ENCODE data around the gene LANCL2.

GRCh38 chr7:55375237-55375636, 10.1 kb downstream of the LANCL2 start:
- no peak for TF ChIP-seq BHLHE40 (IDR thresholded peaks at IDR 0.05; ENCODE audit: low read depth, low read length)
- TF ChIP-seq POLR2A (IDR thresholded peaks at IDR 0.05; ENCODE audit: low read depth, low read length) = no peak
- TF ChIP-seq, protein P1, sequence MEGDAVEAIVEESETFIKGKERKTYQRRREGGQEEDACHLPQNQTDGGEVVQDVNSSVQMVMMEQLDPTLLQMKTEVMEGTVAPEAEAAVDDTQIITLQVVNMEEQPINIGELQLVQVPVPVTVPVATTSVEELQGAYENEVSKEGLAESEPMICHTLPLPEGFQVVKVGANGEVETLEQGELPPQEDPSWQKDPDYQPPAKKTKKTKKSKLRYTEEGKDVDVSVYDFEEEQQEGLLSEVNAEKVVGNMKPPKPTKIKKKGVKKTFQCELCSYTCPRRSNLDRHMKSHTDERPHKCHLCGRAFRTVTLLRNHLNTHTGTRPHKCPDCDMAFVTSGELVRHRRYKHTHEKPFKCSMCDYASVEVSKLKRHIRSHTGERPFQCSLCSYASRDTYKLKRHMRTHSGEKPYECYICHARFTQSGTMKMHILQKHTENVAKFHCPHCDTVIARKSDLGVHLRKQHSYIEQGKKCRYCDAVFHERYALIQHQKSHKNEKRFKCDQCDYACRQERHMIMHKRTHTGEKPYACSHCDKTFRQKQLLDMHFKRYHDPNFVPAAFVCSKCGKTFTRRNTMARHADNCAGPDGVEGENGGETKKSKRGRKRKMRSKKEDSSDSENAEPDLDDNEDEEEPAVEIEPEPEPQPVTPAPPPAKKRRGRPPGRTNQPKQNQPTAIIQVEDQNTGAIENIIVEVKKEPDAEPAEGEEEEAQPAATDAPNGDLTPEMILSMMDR (conservative IDR thresholded peaks at IDR 0.05; ENCODE audit: low read depth, low read length) = no peak
- no peak for TF ChIP-seq RCOR1 (IDR thresholded peaks at IDR 0.05; ENCODE audit: insufficient replicate concordance, low read length)
- TF ChIP-seq, protein P2, sequence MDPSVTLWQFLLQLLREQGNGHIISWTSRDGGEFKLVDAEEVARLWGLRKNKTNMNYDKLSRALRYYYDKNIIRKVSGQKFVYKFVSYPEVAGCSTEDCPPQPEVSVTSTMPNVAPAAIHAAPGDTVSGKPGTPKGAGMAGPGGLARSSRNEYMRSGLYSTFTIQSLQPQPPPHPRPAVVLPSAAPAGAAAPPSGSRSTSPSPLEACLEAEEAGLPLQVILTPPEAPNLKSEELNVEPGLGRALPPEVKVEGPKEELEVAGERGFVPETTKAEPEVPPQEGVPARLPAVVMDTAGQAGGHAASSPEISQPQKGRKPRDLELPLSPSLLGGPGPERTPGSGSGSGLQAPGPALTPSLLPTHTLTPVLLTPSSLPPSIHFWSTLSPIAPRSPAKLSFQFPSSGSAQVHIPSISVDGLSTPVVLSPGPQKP (IDR thresholded peaks at IDR 0.05; ENCODE audit: borderline replicate concordance, low read depth, low read length) = no peak
- no peak for TF ChIP-seq FOS (IDR thresholded peaks at IDR 0.05; ENCODE audit: low read depth, low read length)
- TF ChIP-seq RFX5 (IDR thresholded peaks at IDR 0.05; ENCODE audit: low read depth, low read length) = no peak
- TF ChIP-seq, protein P3, sequence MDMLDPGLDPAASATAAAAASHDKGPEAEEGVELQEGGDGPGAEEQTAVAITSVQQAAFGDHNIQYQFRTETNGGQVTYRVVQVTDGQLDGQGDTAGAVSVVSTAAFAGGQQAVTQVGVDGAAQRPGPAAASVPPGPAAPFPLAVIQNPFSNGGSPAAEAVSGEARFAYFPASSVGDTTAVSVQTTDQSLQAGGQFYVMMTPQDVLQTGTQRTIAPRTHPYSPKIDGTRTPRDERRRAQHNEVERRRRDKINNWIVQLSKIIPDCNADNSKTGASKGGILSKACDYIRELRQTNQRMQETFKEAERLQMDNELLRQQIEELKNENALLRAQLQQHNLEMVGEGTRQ (IDR thresholded peaks at IDR 0.05; ENCODE audit: low read depth, low read length) = no peak
- no peak for TF ChIP-seq RAD21 (IDR thresholded peaks at IDR 0.05; ENCODE audit: low read length)
- TF ChIP-seq NFE2L2 (IDR thresholded peaks at IDR 0.05; ENCODE audit: low read depth, low read length) = no peak
- no peak for TF ChIP-seq CEBPB (IDR thresholded peaks at IDR 0.05; ENCODE audit: low read depth, low read length)
- no peak for TF ChIP-seq SMC3 (IDR thresholded peaks at IDR 0.05; ENCODE audit: low read depth, low read length)

All from IMR-90 (cell line).